Activated naive CD4-positive, alpha-beta T cell treated with anti-CD3 and anti-CD28 coated beads, Interleukin-2, amount 50 U/mL, for 16 hours (primary cell): Measurements from ENCODE around the gene SRGAP2C.
"Not testable (repeated sequence)": the region's sequence is repeated elsewhere in the genome, so short reads cannot be mapped to it uniquely, and the experiment has no call there.

Experiments
- DNase-seq: peaks from one replicate; pipeline ENCODE4 v3.0.0-alpha.2; 2020

The SRGAP2C gene

GRCh38 chr1:121187914-121188313 lies 3.1 kb downstream of the SRGAP2C start:
- DNase-seq, result not testable (repeated sequence)

- DNase-seq, result not testable (repeated sequence)
These were observed 7.7 kb downstream of the SRGAP2C start for GRCh38 chr1:121192512-121192911.

GRCh38 chr1:121197095-121197882 lies 12.5 kb downstream of the SRGAP2C start:
- DNase-seq, result not testable (repeated sequence)

GRCh38 chr1:121199763-121200162 lies 15.0 kb downstream of the SRGAP2C start:
- DNase-seq, result not testable (repeated sequence)

GRCh38 chr1:121200232-121200631 lies 15.5 kb downstream of the SRGAP2C start:
- DNase-seq, result not testable (repeated sequence)

GRCh38 chr1:121200985-121201981 lies 16.5 kb downstream of the SRGAP2C start:
- not testable (repeated sequence) for DNase-seq

- DNase-seq, result not testable (repeated sequence)
These were observed 18.2 kb downstream of the SRGAP2C start for GRCh38 chr1:121202986-121203385.

GRCh38 chr1:121205786-121206711 lies 21.3 kb downstream of the SRGAP2C start:
- not testable (repeated sequence) for DNase-seq

- not testable (repeated sequence) for DNase-seq
These were observed 22.6 kb downstream of the SRGAP2C start for GRCh38 chr1:121207328-121207727.

GRCh38 chr1:121208375-121208774 lies 23.6 kb downstream of the SRGAP2C start:
- DNase-seq, result not testable (repeated sequence)

GRCh38 chr1:121210778-121211177 lies 26.0 kb downstream of the SRGAP2C start:
- not testable (repeated sequence) for DNase-seq

GRCh38 chr1:121213491-121213890 lies 28.7 kb downstream of the SRGAP2C start:
- DNase-seq, result not testable (repeated sequence)

- not testable (repeated sequence) for DNase-seq
These were observed 29.9 kb downstream of the SRGAP2C start for GRCh38 chr1:121214544-121215156.

GRCh38 chr1:121215699-121216417 lies 31.1 kb downstream of the SRGAP2C start:
- DNase-seq, result not testable (repeated sequence)

GRCh38 chr1:121216676-121217075 lies 31.9 kb downstream of the SRGAP2C start:
- DNase-seq, result not testable (repeated sequence)

GRCh38 chr1:121221770-121222169 lies 37.0 kb downstream of the SRGAP2C start:
- not testable (repeated sequence) for DNase-seq

- not testable (repeated sequence) for DNase-seq
These were observed 39.9 kb downstream of the SRGAP2C start for GRCh38 chr1:121224714-121225113.

GRCh38 chr1:121226295-121226904 lies 41.6 kb downstream of the SRGAP2C start:
- DNase-seq, result not testable (repeated sequence)

- not testable (repeated sequence) for DNase-seq
These were observed 42.1 kb downstream of the SRGAP2C start for GRCh38 chr1:121226925-121227324.

GRCh38 chr1:121227544-121228330 lies 43.0 kb downstream of the SRGAP2C start:
- DNase-seq, result not testable (repeated sequence)
